IPS DF 19.7 (cell line): ENCODE measurements around the gene SLC22A23.

Experiments
- DNase-seq: peaks from one replicate; pipeline ENCODE4 v3.0.0-alpha.2; 2013; ENCODE audit warnings: low read depth, low spot score

Gene SLC22A23

DNA sequence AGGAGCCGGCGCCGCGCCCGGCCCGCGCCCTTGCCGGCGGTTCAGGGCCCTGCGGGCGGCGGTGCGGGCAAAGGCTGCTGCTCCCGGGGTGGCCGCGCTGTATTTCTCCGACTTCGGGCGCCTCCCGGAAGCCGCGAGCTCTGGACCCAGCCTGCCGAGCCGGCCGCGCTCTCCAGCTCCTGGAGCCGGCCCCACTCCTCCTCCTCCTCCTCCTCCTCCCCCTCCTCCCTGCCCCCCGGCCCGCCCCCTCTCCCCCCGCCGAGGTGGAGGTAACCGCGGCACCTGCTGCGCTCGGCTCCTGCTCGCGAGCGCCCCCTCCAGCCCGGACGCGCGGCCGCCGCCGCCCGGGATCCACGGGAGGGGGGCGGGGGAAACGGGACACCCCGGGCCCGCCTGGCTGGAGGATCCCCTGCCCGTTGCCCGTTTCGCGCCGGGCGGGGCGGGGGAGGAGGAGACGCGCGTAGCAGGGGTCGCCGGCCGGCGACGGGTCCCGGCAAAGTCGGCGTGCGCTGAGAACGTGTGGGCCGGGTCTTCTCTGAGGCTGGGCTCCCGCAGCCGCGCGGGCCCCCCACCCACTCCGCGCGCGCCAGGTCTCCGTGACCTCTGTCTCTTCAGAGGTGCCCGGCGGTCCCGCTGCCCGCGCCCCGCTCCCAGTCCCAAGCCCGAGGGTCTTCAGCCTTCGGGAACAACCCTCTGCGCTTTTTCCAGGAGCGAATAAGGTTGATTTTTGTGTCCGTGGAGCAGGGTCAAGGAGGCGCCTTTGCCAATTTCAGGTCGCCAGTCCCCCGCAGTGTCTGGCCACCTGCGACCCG lies at the start of gene SLC22A23:
Gene SLC22A23 (minus strand): TSS at position 153 of the 812 bp plus-strand sequence. CDS start 491 bp downstream, outside the sequence.
- no peak for DNase-seq

GRCh38 chr6:3506200-3506599 lies 49.4 kb upstream of the SLC22A23 start:
- no peak for DNase-seq

- DNase-seq, result no peak
Measured at GRCh38 chr6:3504938-3505805, 48.3 kb upstream of the SLC22A23 start.

- no peak for DNase-seq
Measured at GRCh38 chr6:3504354-3504753, 47.5 kb upstream of the SLC22A23 start.

DNA sequence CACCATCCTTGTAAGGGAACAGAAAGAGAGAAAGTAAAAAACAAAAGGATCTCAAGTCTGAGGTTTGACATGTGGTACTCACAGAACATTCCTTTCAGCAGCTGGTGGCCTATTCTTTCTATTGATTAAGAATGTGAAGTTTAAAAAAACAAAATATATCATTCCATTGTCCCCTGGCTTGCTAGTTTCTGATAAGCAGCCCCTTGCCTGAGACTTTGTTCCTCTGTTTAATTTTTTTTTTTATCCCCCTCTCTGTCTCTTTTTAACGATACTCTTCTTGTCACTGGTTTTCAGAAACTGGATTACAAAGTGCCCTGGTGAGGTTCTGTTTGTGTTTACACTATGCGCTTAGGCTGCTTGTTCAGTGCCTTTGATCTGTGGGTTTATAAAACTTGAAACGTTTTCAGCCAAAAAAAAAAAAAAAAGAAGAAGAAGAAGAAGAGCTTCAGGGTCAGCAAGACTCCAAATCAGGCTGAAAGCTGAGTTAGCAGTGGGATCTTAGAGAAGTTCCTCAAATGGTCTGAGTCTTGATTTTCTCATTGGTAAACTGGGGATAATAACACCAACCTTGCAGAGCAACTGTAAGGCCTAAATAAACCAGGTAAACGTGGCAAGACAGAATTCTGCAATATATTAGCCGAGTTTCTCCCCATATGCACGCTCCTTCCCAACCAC lies 45.1 kb upstream of the SLC22A23 start:
- no peak for DNase-seq

DNA sequence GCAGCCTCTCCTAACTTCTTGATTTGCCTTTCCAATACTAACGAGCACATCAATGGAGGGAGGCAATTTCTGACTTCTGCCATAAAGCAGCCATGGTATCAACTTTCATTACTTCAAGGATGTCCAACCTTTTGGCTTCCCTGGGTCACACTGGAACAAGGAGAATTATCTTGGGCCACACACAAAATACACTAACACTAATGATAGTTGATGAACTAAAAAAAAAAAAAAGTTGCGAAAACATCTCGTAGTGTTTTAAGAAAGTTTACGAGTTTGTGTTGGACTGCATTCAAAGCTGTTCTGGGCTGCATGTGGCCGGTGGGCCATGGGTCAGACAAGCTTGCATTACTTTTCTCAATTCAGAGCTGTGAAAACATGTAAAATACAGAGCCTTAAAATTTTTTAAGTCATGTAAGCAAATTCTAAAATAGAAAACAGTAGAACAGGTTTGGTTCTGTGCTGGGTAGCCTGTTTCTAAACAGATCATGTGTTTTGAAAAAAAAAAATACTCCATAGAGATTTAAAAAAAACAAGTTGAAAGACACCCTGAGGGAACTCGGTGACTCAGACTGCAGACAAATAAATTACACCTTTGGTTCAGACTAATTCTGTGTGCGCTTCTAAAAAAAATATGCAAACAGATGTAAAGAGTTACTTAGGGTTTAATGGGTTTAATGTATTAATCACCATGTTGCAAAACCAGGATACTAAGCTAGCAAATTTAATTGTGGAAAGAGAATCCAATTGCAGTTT lies 43.6 kb upstream of the SLC22A23 start:
- no peak for DNase-seq

- no peak for DNase-seq
Measured at GRCh38 chr6:3499603-3500002, 42.8 kb upstream of the SLC22A23 start.

DNA sequence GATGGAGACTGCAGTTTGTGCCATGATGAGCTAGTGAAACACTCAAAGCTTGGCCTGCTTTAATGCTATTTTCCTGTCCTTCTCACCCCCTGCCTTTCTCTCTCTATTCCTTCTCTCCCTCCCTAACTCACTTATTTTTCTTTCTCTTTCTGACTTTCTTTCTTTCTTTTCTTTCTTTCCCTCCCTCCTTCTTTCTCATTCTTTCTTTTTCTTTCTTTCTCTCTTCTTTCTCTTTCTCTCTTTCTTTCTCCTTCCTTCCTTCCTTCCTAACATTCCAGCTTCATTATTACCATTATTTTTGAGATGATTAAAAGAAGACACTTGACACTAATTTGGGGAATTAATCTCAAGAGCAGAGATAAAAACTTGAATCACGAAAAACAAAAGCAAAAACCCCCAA lies 39.5 kb upstream of the SLC22A23 start:
- no peak for DNase-seq

- DNase-seq, result no peak
Measured at GRCh38 chr6:3494391-3495100, 37.7 kb upstream of the SLC22A23 start.

GRCh38 chr6:3490625-3490980 lies 33.8 kb upstream of the SLC22A23 start:
- DNase-seq, result no peak

GRCh38 chr6:3489961-3490624 lies 33.2 kb upstream of the SLC22A23 start:
- DNase-seq, result no peak

- DNase-seq, result peak; percentile 35
Measured at GRCh38 chr6:3489027-3489757, 32.3 kb upstream of the SLC22A23 start.

- DNase-seq, result no peak
Measured at GRCh38 chr6:3484946-3485345, 28.1 kb upstream of the SLC22A23 start.

- no peak for DNase-seq
Measured at GRCh38 chr6:3484192-3484591, 27.3 kb upstream of the SLC22A23 start.

DNA sequence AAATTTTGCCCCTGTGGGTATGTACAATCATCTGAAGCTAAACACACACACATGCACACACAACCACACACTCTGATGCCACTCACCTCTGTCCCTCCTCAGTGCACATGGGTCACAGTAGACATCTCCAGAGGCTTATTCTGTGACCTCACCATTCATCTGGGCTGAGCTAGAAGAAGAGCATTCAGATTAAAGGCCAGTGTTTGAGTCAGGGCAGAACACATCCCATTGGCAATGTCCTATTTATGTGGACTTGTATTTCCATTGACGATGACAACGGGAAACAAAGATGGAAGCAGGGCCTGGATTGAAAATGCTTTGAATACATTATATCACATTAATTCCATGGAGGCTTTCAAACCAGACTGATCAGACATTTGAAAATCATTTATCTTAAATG lies 26.8 kb upstream of the SLC22A23 start:
- DNase-seq, result no peak

GRCh38 chr6:3482869-3483268 lies 26.0 kb upstream of the SLC22A23 start:
- DNase-seq, result no peak

- no peak for DNase-seq
Measured at GRCh38 chr6:3481640-3482039, 24.8 kb upstream of the SLC22A23 start.

DNA sequence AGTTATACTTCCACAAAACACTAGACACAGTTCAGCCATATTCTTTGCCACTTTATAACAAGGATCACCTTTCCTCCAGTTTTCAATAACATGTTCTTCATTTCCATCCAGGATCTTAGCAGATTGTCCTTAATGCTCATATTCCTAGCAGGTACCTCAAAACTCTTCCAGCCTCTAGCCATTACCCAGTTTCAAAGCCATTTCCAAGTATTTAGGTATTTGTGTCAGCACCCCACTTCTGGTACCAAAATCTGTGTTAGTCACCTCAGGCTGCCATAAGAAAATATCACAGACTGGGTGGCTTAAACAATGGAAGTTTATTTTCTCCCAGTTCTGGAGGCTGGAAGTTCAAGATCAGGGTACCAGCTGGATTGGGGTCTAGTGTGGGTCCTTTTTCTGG lies 23.2 kb upstream of the SLC22A23 start:
- no peak for DNase-seq

DNA sequence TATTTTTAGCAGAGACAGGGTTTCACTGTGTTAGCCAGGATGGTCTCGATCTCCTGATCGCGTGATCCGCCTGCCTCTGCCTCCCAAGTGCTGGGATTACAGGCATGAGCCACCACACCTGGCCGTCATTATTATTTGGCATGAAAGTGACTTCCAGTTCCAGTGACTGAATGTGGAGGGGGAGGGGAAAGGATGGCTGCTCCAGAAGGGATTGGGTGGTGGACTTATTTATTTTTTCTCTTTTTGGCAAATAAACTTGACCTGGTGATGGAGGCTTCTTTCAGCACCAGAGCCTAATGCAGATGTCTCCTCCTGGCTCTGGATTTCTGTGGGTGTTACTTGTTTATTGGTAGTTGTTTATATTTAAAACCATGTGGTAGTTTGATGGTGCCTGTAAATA lies 16.9 kb upstream of the SLC22A23 start:
- no peak for DNase-seq

DNA sequence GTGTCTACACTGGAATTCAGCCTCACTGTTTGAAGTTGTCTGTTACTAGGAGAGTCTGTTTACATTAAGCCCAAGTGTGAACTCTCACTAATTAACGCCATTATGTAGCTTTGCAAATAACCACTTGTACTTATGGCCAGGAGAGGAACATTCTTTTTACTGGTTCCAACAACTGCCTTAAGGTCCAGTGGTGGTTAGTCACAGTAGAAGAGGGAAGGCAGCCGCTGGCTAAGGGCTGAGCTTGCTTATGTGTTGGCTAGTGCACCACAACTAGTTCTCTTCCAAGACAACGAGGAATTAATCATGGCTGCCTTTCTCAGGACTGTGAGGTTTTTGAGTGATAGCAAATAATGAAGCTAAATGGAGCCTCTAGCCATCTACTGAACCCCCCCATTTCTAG lies 14.9 kb upstream of the SLC22A23 start:
- no peak for DNase-seq
